Esophagus muscularis mucosa (tissue), 4 donors: ENCODE results near the gene TMEM131. TPM values are rescaled to one million over a fixed set of nuclear protein-coding genes. Genes with fewer than 3 reads are reported as not detected.
"Not testable (repeated sequence)": the region's sequence is repeated elsewhere in the genome, so short reads cannot be mapped to it uniquely, and the experiment has no call there.

Source experiments
- DNase-seq: peaks from one replicate; pipeline ENCODE4 v3.0.0-alpha.2; 2017; ENCODE audit errors: extremely low spot score
- H3K27ac ChIP-seq, 4 donors: fragments of 200-600 bp; sonication (generic); replicated peaks in 1 of 4; 1 replicate in 3 of 4; 2 replicates in 1 of 4; pipeline ENCODE4 v1.5.1; 2016 to 2019; ENCODE audit warnings: mild to moderate bottlenecking in 1 of 4
- H3K27me3 ChIP-seq, 4 donors: fragments of 200-600 bp; sonication (generic); one replicate each; pipeline versions ENCODE4 v1.5.1 to v1.6.0; 2016 to 2019
- H3K36me3 ChIP-seq, 4 donors: fragments of 200-600 bp; sonication (generic); one replicate each; pipeline ENCODE4 v1.5.1; 2016 to 2019
- H3K4me1 ChIP-seq, 4 donors: fragments of 200-600 bp; sonication (generic); one replicate each; pipeline ENCODE4 v1.5.1; 2016 to 2019
- H3K4me3 ChIP-seq, 4 donors: fragments of 200-600 bp; sonication (generic); 1 replicate in 2 of 4; 2 replicates in 2 of 4; pipeline ENCODE4 v1.5.1; 2016 to 2019; ENCODE audit warnings: mild to moderate bottlenecking in 4 of 4, moderate library complexity in 1 of 4
- H3K9me3 ChIP-seq, 4 donors: fragments of 200-600 bp; sonication (generic); 1 replicate in 3 of 4; 2 replicates in 1 of 4; pipeline ENCODE4 v1.5.1; 2016 to 2019
- EP300 ChIP-seq: sonication (generic); formaldehyde crosslinking; IDR thresholded peaks from one replicate; pipeline ENCODE4 v1.6.1; 2017; ENCODE audit warnings: antibody characterized with exemption
- POLR2A ChIP-seq: fragments of 450-650 bp; IDR thresholded peaks from one replicate; pipeline ENCODE4 v1.6.1; 2017; ENCODE audit warnings: antibody characterized with exemption, moderate library complexity, mild to moderate bottlenecking, low read depth
- POLR2AphosphoS5 ChIP-seq, 2 donors: sonication (generic); formaldehyde crosslinking; IDR thresholded peaks; one replicate each; pipeline ENCODE4 v1.6.1; 2017; ENCODE audit warnings: antibody characterized with exemption in 2 of 2
- WGBS: methylation state at CpG from one replicate; pipeline ENCODE4 v1.1.5; 2018; 5-methylcytosine and 5-hydroxymethylcytosine counted together
- intact Hi-C: fragments of 100-400 bp; cut with DNase I; formaldehyde crosslinking; loops from one replicate; pipeline ENCODE4 v1.15.1; 2023
- total RNA-seq, 4 donors: library from RNA; depleted of rRNA; stranded (reverse); fragments of >200 nt; gene quantifications; one replicate each; pipeline versions ENCODE4 v1.1.0 to v1.2.1, GENCODE V29; 2016
- TF ChIP-seq, protein P1 (sequence below), 3 experiments: fragments of 200-600 bp in 2 of 3; fragments of 450-650 bp in 1 of 3; sonication (generic) in 2 of 3; IDR thresholded peaks; one replicate each; pipeline ENCODE4 v1.5.1; 2017 to 2019; ENCODE audit warnings: antibody characterized with exemption in 3 of 3, mild to moderate bottlenecking in 2 of 3, moderate library complexity in 1 of 3

Gene TMEM131
- total RNA-seq, 4 donors from 2014 or later, result 23.9 to 34.1 (median 26.5) TPM

DNA sequence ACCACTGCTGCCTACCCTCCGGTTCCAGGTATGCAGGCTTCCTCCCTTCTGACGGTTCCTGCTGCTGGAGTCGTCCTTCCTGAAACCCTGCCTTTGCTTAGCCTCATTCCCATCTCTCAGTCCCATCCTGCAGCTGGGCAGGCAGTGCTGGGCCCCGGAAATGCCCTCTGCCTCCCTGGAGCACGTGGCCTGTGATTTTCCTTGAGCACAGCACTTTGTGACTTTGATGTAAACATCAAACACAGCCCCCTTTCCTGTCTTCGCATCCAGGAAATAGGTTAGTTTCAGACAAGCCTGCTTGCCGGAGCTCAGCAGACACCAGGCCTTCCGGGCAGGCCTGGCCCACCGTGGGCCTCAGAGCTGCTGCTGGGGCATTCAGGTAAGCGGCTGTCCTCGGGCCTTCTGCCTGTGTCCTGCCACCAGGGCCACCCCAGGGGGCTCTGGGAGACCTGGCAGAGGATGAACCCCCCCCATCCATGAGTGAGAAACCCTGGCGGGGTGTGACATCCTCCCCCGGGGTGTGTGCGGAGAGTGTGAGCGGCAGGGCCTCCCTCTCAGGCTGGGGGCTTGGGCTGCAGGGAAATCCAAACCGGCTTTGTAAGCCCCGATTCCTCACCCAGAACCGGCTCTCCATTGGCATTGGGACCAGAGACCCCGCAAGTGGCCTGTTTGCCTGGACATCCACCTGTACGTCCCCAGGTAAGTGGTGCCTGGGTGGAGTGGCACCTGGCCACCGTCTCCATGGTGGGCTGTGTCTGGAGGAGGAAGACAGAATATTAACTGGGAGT lies 282.3 kb downstream of the TMEM131 start, which contains the start of gene ZAP70:
Gene ZAP70, plus strand, starts transcription at position 281 of the 788 bp plus-strand sequence. CDS start 10,461 bp downstream, outside the sequence.
- peaks cover 0 to 7% (median 0%) of the 10 kb centered on the region in 4 donors for H3K27me3 ChIP-seq
- H3K4me1 ChIP-seq, result no peaks in the 10 kb centered on the region
- no peak for DNase-seq
- intact Hi-C loops, result no loop called here
- H3K9me3 ChIP-seq, result no peaks in the 10 kb centered on the region
- TF ChIP-seq, protein P1, sequence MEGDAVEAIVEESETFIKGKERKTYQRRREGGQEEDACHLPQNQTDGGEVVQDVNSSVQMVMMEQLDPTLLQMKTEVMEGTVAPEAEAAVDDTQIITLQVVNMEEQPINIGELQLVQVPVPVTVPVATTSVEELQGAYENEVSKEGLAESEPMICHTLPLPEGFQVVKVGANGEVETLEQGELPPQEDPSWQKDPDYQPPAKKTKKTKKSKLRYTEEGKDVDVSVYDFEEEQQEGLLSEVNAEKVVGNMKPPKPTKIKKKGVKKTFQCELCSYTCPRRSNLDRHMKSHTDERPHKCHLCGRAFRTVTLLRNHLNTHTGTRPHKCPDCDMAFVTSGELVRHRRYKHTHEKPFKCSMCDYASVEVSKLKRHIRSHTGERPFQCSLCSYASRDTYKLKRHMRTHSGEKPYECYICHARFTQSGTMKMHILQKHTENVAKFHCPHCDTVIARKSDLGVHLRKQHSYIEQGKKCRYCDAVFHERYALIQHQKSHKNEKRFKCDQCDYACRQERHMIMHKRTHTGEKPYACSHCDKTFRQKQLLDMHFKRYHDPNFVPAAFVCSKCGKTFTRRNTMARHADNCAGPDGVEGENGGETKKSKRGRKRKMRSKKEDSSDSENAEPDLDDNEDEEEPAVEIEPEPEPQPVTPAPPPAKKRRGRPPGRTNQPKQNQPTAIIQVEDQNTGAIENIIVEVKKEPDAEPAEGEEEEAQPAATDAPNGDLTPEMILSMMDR (IDR thresholded peaks at IDR 0.05), result no peak
- TF ChIP-seq POLR2A, result no peak
- no peak for TF ChIP-seq POLR2AphosphoS5 (IDR thresholded peaks at IDR 0.05)
- no peak for TF ChIP-seq EP300
- H3K27ac ChIP-seq, result no peak within 1 kb of the TSS
- H3K4me3 ChIP-seq, result no peak within 1 kb of the TSS
- 76% methylated on average over 9 of the region's 21 CpGs for WGBS
- no peaks in the 10 kb centered on the region for H3K36me3 ChIP-seq

DNA sequence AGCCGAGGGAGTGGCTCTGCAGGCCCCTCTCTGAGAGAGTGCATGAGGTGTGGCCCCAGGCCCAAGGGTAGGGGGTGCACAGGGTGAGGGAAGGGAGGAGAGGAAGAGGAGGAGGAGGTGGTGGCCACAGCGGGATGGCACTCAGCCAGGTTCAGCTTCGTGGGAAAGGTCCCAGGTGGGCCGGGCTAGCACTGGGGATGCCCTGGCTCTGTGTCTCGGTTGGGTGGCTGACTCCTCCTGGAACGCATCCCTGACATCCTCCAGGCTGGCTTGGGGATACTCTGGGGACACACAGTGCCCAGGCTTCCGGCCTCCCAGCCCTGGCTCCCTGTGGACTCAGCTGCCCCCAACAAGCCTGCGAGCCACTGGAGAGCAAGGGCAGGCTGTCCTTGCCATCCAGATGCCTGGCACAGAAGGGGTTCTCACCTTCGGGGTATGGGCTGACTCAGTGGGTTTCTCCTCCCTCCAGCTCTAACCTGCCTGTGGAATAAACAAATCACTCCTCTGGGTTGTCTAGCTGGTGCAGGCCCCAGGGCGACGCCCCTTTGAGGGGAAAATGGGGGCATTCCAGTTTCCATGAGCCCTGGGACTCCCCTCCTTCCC lies 283.0 kb downstream of the TMEM131 start:
- WGBS, result 80% methylated on average over 11 of the region's 11 CpGs
- H3K4me1 ChIP-seq, result no peaks in the 10 kb centered on the region
- H3K27me3 ChIP-seq, result peaks cover 0 to 14% (median 0%) of the 10 kb centered on the region in 4 donors
- no peak overlapping the region for H3K27ac ChIP-seq
- intact Hi-C loops, result no loop called here
- TF ChIP-seq, protein P1 (IDR thresholded peaks at IDR 0.05), result no peak
- TF ChIP-seq EP300, result no peak
- TF ChIP-seq POLR2A, result no peak
- no peak for TF ChIP-seq POLR2AphosphoS5 (IDR thresholded peaks at IDR 0.05)
- no peaks in the 10 kb centered on the region for H3K36me3 ChIP-seq
- no peaks in the 10 kb centered on the region for H3K9me3 ChIP-seq
- no peak overlapping the region for H3K4me3 ChIP-seq
- DNase-seq, result no peak

DNA sequence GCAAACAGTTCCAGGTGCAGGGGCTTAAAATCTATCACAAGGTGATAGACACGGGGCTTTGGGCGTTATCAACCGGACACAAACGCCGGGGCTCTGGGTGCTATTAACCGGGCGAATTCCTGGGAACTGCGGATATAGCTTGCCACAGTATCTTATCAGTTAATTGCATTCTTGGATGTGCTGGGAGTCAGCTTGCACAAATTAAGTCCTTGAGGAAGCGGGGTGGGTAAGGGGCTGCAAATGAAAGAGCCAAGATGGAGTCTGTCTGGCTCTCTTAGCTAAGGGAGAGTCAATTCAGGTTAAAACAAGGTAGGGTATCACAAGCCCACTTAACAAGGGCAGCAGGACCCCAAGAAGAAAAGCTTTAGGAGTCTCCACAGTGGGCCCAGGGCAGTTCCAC lies 283.6 kb downstream of the TMEM131 start:
- H3K36me3 ChIP-seq, DNase-seq, H3K4me3 ChIP-seq, intact Hi-C loops, H3K9me3 ChIP-seq, H3K27ac ChIP-seq, H3K4me1 ChIP-seq: not testable (repeated sequence)
- peaks cover 0 to 20% (median 0%) of the 10 kb centered on the region in 4 donors for H3K27me3 ChIP-seq
- 89% methylated on average over 9 of the region's 9 CpGs for WGBS

DNA sequence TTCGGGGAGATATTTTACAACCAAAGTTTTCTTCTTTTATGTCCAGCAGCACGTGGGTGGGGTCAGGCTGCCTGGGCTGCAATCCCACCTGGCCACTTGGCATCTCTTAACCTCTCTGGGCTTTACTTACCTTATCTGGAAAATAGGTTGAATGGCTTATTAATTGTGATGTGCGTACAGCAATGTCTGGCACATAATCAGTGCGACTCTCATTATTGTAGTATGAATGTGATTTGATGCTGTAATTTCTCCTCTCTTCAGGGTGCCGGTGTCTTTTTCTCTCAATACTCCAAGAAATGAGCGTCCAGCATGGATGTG lies 284.4 kb downstream of the TMEM131 start:
- intact Hi-C loops, result no loop called here
- WGBS, result 94% methylated on average over 6 of the region's 6 CpGs
- no peaks in the 10 kb centered on the region for H3K4me1 ChIP-seq
- H3K36me3 ChIP-seq, result no peaks in the 10 kb centered on the region
- TF ChIP-seq POLR2AphosphoS5 (IDR thresholded peaks at IDR 0.05) (no peak), POLR2A (no peak), EP300 (no peak)
- TF ChIP-seq, protein P1 (IDR thresholded peaks at IDR 0.05), result no peak
- H3K27ac ChIP-seq, result no peak overlapping the region
- H3K27me3 ChIP-seq, result peaks cover 0 to 23% (median 0%) of the 10 kb centered on the region in 4 donors
- DNase-seq, result no peak
- no peak overlapping the region for H3K4me3 ChIP-seq
- no peaks in the 10 kb centered on the region for H3K9me3 ChIP-seq

DNA sequence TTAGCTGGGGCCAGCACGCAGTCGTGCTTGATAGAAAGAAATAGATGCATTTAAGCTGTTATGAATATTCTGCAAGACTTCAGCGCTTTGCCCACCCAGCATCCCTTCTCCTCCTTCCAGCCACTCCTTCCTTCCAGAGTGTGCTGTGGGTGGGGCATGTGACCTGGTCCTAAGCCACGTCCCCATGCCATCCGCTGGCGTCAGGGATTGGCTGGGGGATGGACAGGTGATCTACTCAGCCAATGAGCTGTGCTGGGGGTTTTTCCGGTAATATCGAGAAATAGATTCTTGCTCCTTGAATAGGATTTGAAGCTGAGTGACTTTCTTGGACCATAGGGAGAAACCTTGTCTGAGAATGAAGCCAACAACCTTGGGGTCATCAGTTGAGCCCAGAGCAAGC lies 287.1 kb downstream of the TMEM131 start:
- peaks cover 0 to 23% (median 0%) of the 10 kb centered on the region in 4 donors for H3K27me3 ChIP-seq
- no peaks in the 10 kb centered on the region for H3K9me3 ChIP-seq
- intact Hi-C loops, result loop anchor here (10.0 kb wide), 1 partner anchor 676 kb away; no protein-coding TSS in a partner anchor
- no peaks in the 10 kb centered on the region for H3K4me1 ChIP-seq
- H3K4me3 ChIP-seq, result no peak overlapping the region
- WGBS, result 90% methylated on average over 8 of the region's 8 CpGs
- TF ChIP-seq POLR2A (no peak), POLR2AphosphoS5 (IDR thresholded peaks at IDR 0.05) (no peak), EP300 (no peak)
- TF ChIP-seq, protein P1 (IDR thresholded peaks at IDR 0.05), result no peak
- H3K27ac ChIP-seq, result no peak overlapping the region
- no peak for DNase-seq
- no peaks in the 10 kb centered on the region for H3K36me3 ChIP-seq
